H1 (cell line): ENCODE data around the gene PDE8B. TPM values are rescaled to one million over a fixed set of nuclear protein-coding genes. Genes with fewer than 3 reads are reported as not detected.

Experiments
- CBX8 ChIP-seq: fragments of 300-800, 300-1000 bp; sonication (generic); IDR thresholded peaks from 2 replicates; pipeline ENCODE4 v1.7.1; 2016; ENCODE audit warnings: low read depth, low read length, borderline replicate concordance
- EP300 ChIP-seq, 2 experiments: IDR thresholded peaks; 1 replicate in 1 of 2; 2 replicates in 1 of 2; pipeline ENCODE4 v1.6.1; 2011 to 2012; ENCODE audit warnings: low read depth in 2 of 2, low read length in 2 of 2, mild to moderate bottlenecking in 2 of 2, borderline replicate concordance in 1 of 2, inconsistent platforms in 1 of 2, moderate library complexity in 1 of 2
- RAD21 ChIP-seq, 2 experiments: IDR thresholded peaks in 1 of 2; conservative IDR thresholded peaks in 1 of 2; 2 replicates each; pipeline ENCODE4 v1.6.1; 2011; ENCODE audit warnings: low read depth in 2 of 2, low read length in 2 of 2, improper control_type of control experiment in 1 of 2, inconsistent platforms in 1 of 2, mild to moderate bottlenecking in 1 of 2, moderate library complexity in 1 of 2
- RNF2 ChIP-seq: fragments of 200-900, 300-1000 bp; sonication (generic); IDR thresholded peaks from 2 replicates; pipeline ENCODE4 v1.7.1; 2016; ENCODE audit warnings: borderline replicate concordance, low read depth, mild to moderate bottlenecking, antibody characterized with exemption, low read length; ENCODE audit not compliant: poor library complexity, severe bottlenecking; ENCODE audit errors: missing control alignments
- SUZ12 ChIP-seq: fragments of 200-600 bp; sonication (generic); IDR thresholded peaks from 2 replicates; pipeline ENCODE4 v1.6.1; 2012; ENCODE audit warnings: mild to moderate bottlenecking, inconsistent platforms, low read length, moderate library complexity, mixed read lengths
- TAF1 ChIP-seq: IDR thresholded peaks from 2 replicates; pipeline ENCODE4 v1.6.1; 2011; ENCODE audit warnings: mild to moderate bottlenecking, low read depth, low read length
- TAF7 ChIP-seq: optimal IDR thresholded peaks from 2 replicates; pipeline ENCODE3; 2011; ENCODE audit warnings: low read depth, mild to moderate bottlenecking, inconsistent platforms, low read length, moderate library complexity, borderline replicate concordance
- polyA plus RNA-seq, 7 experiments: library from polyadenylated mRNA; depleted of rRNA in 3 of 7; stranded (reverse) in 5 of 7; unstranded in 2 of 7; fragments of >200 nt in 5 of 7; fragments of 200-250 nt in 2 of 7; gene quantifications; 1 replicate in 5 of 7; 2 replicates in 1 of 7; 4 replicates in 1 of 7; pipeline versions ENCODE4 v1.2.1 to v1.2.3, GENCODE V29; 2011 to 2013; ENCODE audit warnings: missing spikeins in 2 of 7, mixed read lengths in 2 of 7
- total RNA-seq: library from RNA; stranded (reverse); fragmentation: NEBNext Ultra II Directional; extraction: Animal tissue kit (Norgen Biotek cat#: 25700); gene quantifications from 2 replicates; pipeline ENCODE4 v1.2.1, GENCODE V29; 2021

The PDE8B gene
- total and polyA plus RNA-seq, 2 of the 8 experiments (the other 6 are each of a cell fraction or from before 2014, with no cell fraction given) = 0.32 to 1.1 TPM

DNA sequence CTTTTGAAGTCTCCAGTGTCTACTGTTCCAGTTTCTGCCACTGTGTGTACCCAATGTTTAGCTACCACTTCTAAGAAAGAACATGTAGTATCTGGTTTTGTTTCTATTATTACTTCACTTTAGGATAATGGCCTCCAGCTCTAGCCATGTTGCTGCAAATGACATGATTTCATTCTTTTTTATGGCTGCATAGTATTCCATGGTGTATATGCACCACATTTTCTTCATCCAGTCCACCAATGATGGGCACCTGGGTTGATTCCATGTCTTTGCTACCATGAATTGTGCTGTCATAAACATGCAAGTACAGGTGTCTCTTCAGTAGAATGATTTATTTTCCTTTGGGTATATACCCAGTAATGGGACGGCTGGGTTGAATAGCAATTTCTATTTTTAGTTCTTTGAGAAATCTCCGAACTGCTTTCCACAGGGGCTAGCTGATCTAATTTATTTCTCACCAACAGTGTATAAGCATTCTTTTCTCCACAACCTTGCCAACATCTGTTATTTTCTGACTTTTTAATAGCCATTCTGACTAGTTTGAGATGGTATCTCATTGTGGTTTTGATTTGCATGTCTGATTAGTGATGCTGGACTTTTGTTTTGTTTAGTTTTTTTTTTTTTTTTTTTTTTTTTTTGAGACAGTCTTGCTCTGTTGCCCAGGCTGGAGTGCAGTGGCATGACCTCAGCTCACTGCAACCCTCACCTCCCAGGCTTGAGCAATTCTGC lies 212.7 kb downstream of the PDE8B start (continued):
- TF ChIP-seq RAD21 (IDR thresholded peaks at IDR 0.05 in 1 of 2, conservative IDR thresholded peaks at IDR 0.05 in 1 of 2; ENCODE audit: low read depth in 2 of 2, low read length in 2 of 2) = no peak
- TF ChIP-seq TAF7 = no peak
- no peak for TF ChIP-seq SUZ12
- TF ChIP-seq TAF1 = no peak
- no peak for TF ChIP-seq CBX8
- no peak for TF ChIP-seq EP300 (IDR thresholded peaks at IDR 0.05; ENCODE audit: borderline replicate concordance in 1 of 2, low read depth in 2 of 2, low read length in 2 of 2)
- TF ChIP-seq RNF2 = no peak
